ENCODE measurements around the gene ADD3.

The ADD3 gene

GRCh38 chr10:109966961-109967738, 40.6 kb upstream of the ADD3 start:
- Histone ChIP-seq H3K4me1 (ENCODE audit: control insufficient read depth, insufficient read depth, low read length) (peaks cover 20% of the 10 kb centered on the region), H3K4me3 (ENCODE audit: low read depth, low read length) (no peak overlapping the region), H3K27ac (ENCODE audit: extremely low read depth, low read depth, low read length) (peak overlapping the region; percentile 13; the same call in 1 of the 2 replicates), H3K36me3 (ENCODE audit: control insufficient read depth in 2 of 2, insufficient read depth in 1 of 2, low read length in 2 of 2) (no peaks in the 10 kb centered on the region), H3K9me3 (ENCODE audit: control insufficient read depth, insufficient read depth, low read depth, low read length) (no peaks in the 10 kb centered on the region)
- ChIA-PET CTCF (interaction anchor here (0.5 to 2.8 kb wide), 5 partner anchors 10 to 244 kb away, joined by 3 to 14 read pairs (median 3); no protein-coding TSS in a partner anchor), POLR2A (no interaction called here)
- TF ChIP-seq ZBTB17 (tag by site-specific recombination; IDR thresholded peaks at IDR 0.05) (peak; percentile 96), TRIM28 (IDR thresholded peaks at IDR 0.05; ENCODE audit: borderline replicate concordance, low read length) (peak; percentile 89), ZNF600 (tag by site-specific recombination; IDR thresholded peaks at IDR 0.05) (peak; percentile 93), ZNF514 (tag by site-specific recombination; IDR thresholded peaks at IDR 0.05) (no peak), BCL11A (tag by site-specific recombination; IDR thresholded peaks at IDR 0.05; ENCODE audit: low read depth) (peak; percentile 16; the same call in 1 of the 2 replicates), GFI1B (tag by site-specific recombination; IDR thresholded peaks at IDR 0.05) (peak; percentile 11; the same call in 1 of the 2 replicates), HIC1 (tag by site-specific recombination; IDR thresholded peaks at IDR 0.05) (no peak), FEZF1 (tag by site-specific recombination; IDR thresholded peaks at IDR 0.05) (peak; percentile 66), ZNF629 (tag by site-specific recombination; IDR thresholded peaks at IDR 0.05) (peak; percentile 42; the same call in 1 of the 2 replicates), ZNF362 (tag by site-specific recombination; IDR thresholded peaks at IDR 0.05) (no peak), ZNF335 (tag by site-specific recombination; conservative IDR thresholded peaks at IDR 0.05) (peak; percentile 42; the same call in 1 of the 2 replicates), PRDM1 (tag by site-specific recombination; IDR thresholded peaks at IDR 0.05) (no peak)
- TF ChIP-seq, protein P1, sequence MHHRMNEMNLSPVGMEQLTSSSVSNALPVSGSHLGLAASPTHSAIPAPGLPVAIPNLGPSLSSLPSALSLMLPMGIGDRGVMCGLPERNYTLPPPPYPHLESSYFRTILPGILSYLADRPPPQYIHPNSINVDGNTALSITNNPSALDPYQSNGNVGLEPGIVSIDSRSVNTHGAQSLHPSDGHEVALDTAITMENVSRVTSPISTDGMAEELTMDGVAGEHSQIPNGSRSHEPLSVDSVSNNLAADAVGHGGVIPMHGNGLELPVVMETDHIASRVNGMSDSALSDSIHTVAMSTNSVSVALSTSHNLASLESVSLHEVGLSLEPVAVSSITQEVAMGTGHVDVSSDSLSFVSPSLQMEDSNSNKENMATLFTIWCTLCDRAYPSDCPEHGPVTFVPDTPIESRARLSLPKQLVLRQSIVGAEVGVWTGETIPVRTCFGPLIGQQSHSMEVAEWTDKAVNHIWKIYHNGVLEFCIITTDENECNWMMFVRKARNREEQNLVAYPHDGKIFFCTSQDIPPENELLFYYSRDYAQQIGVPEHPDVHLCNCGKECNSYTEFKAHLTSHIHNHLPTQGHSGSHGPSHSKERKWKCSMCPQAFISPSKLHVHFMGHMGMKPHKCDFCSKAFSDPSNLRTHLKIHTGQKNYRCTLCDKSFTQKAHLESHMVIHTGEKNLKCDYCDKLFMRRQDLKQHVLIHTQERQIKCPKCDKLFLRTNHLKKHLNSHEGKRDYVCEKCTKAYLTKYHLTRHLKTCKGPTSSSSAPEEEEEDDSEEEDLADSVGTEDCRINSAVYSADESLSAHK (tag by site-specific recombination; IDR thresholded peaks at IDR 0.05), result 0 out of 2 replicates have a peak, but pooled peaks have one; percentile 7
- TF ChIP-seq, protein P2, sequence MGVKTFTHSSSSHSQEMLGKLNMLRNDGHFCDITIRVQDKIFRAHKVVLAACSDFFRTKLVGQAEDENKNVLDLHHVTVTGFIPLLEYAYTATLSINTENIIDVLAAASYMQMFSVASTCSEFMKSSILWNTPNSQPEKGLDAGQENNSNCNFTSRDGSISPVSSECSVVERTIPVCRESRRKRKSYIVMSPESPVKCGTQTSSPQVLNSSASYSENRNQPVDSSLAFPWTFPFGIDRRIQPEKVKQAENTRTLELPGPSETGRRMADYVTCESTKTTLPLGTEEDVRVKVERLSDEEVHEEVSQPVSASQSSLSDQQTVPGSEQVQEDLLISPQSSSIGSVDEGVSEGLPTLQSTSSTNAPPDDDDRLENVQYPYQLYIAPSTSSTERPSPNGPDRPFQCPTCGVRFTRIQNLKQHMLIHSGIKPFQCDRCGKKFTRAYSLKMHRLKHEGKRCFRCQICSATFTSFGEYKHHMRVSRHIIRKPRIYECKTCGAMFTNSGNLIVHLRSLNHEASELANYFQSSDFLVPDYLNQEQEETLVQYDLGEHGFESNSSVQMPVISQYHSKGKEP (tag by site-specific recombination; IDR thresholded peaks at IDR 0.05), result peak; percentile 63
- TF ChIP-seq, protein P3, sequence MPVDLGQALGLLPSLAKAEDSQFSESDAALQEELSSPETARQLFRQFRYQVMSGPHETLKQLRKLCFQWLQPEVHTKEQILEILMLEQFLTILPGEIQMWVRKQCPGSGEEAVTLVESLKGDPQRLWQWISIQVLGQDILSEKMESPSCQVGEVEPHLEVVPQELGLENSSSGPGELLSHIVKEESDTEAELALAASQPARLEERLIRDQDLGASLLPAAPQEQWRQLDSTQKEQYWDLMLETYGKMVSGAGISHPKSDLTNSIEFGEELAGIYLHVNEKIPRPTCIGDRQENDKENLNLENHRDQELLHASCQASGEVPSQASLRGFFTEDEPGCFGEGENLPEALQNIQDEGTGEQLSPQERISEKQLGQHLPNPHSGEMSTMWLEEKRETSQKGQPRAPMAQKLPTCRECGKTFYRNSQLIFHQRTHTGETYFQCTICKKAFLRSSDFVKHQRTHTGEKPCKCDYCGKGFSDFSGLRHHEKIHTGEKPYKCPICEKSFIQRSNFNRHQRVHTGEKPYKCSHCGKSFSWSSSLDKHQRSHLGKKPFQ (tag by site-specific recombination; IDR thresholded peaks at IDR 0.05), result no peak

Measured in HEK293 (cell line).